ENCODE measurements around the gene ARSD.

DNA sequence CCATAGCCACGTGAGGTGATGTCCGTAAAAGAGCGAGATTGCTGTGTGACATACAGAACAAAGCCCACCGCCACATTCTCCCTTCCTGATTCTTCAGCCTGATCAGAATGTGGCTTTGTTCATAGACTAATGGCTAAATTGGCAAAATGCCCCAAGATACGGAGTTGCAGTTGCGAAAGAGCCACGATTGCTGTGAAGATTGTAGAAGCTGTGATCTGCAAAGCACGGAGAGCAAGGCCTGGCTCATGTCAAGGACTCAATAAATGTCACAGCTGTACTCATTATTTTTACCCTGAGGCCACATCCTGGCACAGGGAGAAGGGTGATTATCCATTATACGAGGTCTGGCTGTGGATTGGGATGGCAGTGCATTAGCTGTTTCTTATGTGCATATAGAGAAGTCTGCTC lies 34.2 kb downstream of the ARSD start:
- TF ChIP-seq, protein P1, sequence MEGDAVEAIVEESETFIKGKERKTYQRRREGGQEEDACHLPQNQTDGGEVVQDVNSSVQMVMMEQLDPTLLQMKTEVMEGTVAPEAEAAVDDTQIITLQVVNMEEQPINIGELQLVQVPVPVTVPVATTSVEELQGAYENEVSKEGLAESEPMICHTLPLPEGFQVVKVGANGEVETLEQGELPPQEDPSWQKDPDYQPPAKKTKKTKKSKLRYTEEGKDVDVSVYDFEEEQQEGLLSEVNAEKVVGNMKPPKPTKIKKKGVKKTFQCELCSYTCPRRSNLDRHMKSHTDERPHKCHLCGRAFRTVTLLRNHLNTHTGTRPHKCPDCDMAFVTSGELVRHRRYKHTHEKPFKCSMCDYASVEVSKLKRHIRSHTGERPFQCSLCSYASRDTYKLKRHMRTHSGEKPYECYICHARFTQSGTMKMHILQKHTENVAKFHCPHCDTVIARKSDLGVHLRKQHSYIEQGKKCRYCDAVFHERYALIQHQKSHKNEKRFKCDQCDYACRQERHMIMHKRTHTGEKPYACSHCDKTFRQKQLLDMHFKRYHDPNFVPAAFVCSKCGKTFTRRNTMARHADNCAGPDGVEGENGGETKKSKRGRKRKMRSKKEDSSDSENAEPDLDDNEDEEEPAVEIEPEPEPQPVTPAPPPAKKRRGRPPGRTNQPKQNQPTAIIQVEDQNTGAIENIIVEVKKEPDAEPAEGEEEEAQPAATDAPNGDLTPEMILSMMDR (IDR thresholded peaks at IDR 0.05 in 2 of 3, conservative IDR thresholded peaks at IDR 0.05 in 1 of 3; ENCODE audit: borderline replicate concordance in 1 of 3, insufficient read depth in 1 of 3, low read depth in 2 of 3, low read length in 2 of 3), result no peak
- no peak for TF ChIP-seq SP1 (IDR thresholded peaks at IDR 0.05; ENCODE audit: low read depth)
- peak; percentile 96 for TF ChIP-seq TCF7L2 (IDR thresholded peaks at IDR 0.05; ENCODE audit: borderline replicate concordance, extremely low read depth, insufficient read depth, insufficient read length)
- TF ChIP-seq POLR2A (IDR thresholded peaks at IDR 0.05; ENCODE audit: borderline replicate concordance, extremely low read depth, insufficient read depth, insufficient read length), result no peak
- no peak for TF ChIP-seq EZH2 (IDR thresholded peaks at IDR 0.05)
- TF ChIP-seq POLR2AphosphoS5 (IDR thresholded peaks at IDR 0.05; ENCODE audit: low read depth, low read length), result no peak
- TF ChIP-seq, protein P2, sequence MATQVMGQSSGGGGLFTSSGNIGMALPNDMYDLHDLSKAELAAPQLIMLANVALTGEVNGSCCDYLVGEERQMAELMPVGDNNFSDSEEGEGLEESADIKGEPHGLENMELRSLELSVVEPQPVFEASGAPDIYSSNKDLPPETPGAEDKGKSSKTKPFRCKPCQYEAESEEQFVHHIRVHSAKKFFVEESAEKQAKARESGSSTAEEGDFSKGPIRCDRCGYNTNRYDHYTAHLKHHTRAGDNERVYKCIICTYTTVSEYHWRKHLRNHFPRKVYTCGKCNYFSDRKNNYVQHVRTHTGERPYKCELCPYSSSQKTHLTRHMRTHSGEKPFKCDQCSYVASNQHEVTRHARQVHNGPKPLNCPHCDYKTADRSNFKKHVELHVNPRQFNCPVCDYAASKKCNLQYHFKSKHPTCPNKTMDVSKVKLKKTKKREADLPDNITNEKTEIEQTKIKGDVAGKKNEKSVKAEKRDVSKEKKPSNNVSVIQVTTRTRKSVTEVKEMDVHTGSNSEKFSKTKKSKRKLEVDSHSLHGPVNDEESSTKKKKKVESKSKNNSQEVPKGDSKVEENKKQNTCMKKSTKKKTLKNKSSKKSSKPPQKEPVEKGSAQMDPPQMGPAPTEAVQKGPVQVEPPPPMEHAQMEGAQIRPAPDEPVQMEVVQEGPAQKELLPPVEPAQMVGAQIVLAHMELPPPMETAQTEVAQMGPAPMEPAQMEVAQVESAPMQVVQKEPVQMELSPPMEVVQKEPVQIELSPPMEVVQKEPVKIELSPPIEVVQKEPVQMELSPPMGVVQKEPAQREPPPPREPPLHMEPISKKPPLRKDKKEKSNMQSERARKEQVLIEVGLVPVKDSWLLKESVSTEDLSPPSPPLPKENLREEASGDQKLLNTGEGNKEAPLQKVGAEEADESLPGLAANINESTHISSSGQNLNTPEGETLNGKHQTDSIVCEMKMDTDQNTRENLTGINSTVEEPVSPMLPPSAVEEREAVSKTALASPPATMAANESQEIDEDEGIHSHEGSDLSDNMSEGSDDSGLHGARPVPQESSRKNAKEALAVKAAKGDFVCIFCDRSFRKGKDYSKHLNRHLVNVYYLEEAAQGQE (IDR thresholded peaks at IDR 0.05; ENCODE audit: low read depth), result no peak
- no peak for TF ChIP-seq SIN3A (IDR thresholded peaks at IDR 0.05; ENCODE audit: low read depth)

Data from HCT116 (cell line).